ENCODE results near the gene GNAO1.

The GNAO1 gene

DNA sequence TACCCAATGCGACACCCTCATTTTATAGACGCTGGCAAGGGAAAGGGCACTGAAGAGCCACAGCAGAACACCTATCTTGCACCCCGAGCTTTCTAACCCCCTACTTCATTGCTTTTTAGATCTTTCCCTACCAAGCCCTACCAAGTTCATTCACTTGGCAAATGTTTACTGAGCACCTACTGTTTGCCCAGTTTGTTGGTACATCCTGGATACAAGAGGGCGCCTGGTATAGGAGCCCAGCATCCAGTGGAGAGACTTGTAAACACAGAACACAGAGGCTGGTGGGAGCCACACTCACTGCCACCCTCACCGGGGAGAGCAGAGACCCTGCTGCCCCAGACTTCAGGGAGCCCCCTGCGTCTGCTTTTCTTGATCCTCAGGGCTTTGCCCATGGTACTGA lies 112.6 kb downstream of the GNAO1 start:
- H3K4me3 ChIP-seq (ENCODE audit: low read depth, low read length), result no peak overlapping the region
- in situ Hi-C loops (cut with HindIII; ENCODE audit: low sequenced_read_pairs), result no loop called here
- TF ChIP-seq, protein P1, sequence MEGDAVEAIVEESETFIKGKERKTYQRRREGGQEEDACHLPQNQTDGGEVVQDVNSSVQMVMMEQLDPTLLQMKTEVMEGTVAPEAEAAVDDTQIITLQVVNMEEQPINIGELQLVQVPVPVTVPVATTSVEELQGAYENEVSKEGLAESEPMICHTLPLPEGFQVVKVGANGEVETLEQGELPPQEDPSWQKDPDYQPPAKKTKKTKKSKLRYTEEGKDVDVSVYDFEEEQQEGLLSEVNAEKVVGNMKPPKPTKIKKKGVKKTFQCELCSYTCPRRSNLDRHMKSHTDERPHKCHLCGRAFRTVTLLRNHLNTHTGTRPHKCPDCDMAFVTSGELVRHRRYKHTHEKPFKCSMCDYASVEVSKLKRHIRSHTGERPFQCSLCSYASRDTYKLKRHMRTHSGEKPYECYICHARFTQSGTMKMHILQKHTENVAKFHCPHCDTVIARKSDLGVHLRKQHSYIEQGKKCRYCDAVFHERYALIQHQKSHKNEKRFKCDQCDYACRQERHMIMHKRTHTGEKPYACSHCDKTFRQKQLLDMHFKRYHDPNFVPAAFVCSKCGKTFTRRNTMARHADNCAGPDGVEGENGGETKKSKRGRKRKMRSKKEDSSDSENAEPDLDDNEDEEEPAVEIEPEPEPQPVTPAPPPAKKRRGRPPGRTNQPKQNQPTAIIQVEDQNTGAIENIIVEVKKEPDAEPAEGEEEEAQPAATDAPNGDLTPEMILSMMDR (IDR thresholded peaks at IDR 0.05; ENCODE audit: low read depth, low read length, missing control alignments), result no peak
- no peak for DNase-seq (ENCODE audit: low read depth)

DNA sequence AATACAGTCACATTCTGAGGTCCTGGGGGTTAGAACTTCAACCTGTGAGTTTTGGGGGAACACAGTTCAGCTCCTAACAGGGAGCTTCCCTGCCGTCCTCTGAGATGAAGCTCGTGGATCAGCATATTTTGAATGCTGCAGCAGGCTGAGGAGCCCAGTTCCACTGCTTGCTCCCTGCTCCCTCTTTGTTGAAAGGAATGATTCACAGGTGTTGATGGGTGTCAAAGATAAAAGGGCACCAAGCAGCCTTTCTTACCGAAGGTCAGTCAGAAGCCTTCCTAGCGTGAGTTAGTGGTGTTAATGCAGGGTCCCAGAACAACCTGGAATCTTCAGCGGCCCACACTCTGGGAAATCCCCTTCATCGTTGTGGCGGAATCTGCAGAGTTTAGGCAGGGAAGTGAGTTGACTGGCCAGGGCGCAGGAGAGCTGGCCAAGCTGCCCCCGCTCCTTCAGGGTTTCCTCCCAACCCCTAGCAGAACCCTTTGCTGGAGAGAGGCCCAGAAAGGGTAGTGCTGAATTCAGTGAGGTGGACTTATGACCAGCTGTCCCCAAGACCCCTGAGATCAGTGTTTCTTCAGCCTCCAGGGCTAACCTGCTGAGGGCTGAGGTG lies 114.8 kb downstream of the GNAO1 start:
- DNase-seq (ENCODE audit: low read depth), result no peak
- in situ Hi-C loops (cut with HindIII; ENCODE audit: low sequenced_read_pairs), result no loop called here
- TF ChIP-seq, protein P1 (IDR thresholded peaks at IDR 0.05; ENCODE audit: low read depth, low read length, missing control alignments), result no peak
- no peak overlapping the region for H3K4me3 ChIP-seq (ENCODE audit: low read depth, low read length)

DNA sequence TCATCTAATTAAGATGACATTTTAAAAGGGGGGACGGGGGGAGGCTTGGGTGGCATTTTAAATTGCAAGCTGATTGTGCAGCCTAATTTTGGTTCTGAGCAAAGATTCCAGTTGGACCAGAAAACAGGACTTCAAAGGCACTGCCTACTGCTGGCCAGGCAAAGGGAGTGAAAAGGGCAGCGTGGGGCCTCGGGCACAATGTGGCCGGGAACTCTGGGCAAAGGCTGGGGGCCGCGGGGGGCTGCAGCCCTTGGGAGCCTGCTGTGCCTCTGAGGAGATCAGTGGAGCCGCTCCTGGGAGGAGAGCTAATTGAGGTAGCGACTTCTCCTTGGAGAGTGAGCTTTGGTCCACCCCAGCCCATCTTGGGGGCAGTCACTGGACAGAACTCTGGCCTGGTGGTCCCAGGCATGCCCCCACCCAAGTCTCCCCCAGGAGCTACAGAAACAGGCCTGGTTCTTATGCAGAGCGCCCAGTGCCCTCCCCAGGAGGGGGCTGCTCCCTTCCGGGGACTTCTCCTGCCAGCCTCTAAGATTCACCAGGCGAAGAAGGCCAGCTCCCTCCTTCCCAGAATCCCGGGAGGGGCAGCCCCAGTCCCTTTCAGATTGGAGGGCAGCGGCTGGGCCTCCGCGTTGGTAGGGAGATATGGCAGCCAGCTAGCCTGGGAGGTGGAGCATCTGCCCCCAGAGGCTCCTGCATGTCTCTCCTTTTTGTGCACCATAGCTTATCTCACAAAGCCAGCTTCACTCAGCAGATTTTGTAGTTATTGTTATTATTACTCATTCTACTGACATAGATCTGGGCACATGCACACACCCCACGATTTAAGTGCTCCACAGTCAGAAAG lies 115.6 kb downstream of the GNAO1 start:
- TF ChIP-seq, protein P1 (IDR thresholded peaks at IDR 0.05; ENCODE audit: low read depth, low read length, missing control alignments), result no peak

DNA sequence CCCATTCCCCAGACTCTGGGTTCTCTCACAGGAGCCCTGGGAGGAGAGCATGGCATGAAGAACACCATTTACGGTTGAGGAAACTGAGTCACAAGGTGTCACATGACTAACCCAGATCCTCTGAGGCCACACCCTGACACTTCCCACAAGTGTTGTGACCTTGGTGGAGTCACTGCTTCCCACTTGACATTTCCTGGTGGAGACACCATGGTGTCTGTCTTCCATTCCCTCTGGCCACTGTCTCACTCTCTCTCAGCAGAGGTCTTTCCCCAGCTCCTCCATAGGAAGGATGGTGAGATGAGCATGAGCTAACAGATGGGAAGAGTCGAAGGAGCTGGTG lies 116.2 kb downstream of the GNAO1 start:
- no peak for DNase-seq (ENCODE audit: low read depth)
- TF ChIP-seq, protein P1 (IDR thresholded peaks at IDR 0.05; ENCODE audit: low read depth, low read length, missing control alignments), result no peak
- no peak overlapping the region for H3K4me3 ChIP-seq (ENCODE audit: low read depth, low read length)
- in situ Hi-C loops (cut with HindIII; ENCODE audit: low sequenced_read_pairs), result no loop called here

More for the DNA sequence above, 115.6 kb downstream of the GNAO1 start:
- no peak for DNase-seq (ENCODE audit: low read depth)
- no peak overlapping the region for H3K4me3 ChIP-seq (ENCODE audit: low read depth, low read length)
- in situ Hi-C loops (cut with HindIII; ENCODE audit: low sequenced_read_pairs), result no loop called here

DNA sequence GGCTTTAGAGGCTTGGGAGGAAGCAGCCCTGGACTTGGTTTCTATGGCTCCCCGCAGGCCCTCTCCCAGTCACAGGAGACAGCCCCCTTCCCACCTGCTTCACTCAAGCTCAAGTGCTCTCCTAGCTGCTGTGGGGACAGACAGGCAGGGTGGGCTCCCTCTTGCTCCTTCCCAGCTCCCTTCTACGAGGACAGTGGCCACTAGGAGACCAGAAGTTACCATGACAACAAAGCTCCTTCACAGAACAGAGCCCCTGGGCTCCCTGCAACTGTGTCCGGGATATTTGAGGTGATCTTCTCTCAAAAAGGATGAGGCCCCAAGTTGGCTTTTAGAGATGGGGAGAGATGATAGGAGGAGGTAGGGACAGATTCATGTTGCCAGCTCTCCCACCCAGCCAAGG lies 117.7 kb downstream of the GNAO1 start:
- DNase-seq (ENCODE audit: low read depth), result no peak
- no peak overlapping the region for H3K4me3 ChIP-seq (ENCODE audit: low read depth, low read length)
- TF ChIP-seq, protein P1 (IDR thresholded peaks at IDR 0.05; ENCODE audit: low read depth, low read length, missing control alignments), result no peak
- in situ Hi-C loops (cut with HindIII; ENCODE audit: low sequenced_read_pairs), result no loop called here

DNA sequence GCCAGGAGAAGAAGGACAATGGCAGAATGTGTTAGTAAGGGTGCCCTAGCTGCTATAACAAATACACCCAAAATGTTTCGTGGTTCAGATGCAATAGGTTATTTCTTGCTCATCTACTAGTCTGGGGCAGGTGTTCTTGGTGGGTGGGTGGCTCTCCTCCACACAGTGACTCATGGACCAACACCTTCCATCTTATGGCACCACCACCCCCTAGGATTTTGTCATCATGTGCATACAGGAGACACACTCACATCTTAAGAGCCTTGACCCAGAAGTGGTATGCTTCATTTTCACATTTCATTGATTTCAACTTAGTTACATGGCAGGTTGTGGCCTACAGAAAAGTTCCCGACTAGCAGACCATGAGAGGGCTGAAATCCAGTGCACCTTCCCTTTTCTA lies 119.4 kb downstream of the GNAO1 start:
- TF ChIP-seq, protein P1 (IDR thresholded peaks at IDR 0.05; ENCODE audit: low read depth, low read length, missing control alignments), result no peak
- in situ Hi-C loops (cut with HindIII; ENCODE audit: low sequenced_read_pairs), result no loop called here
- no peak for DNase-seq (ENCODE audit: low read depth)
- H3K4me3 ChIP-seq (ENCODE audit: low read depth, low read length), result no peak overlapping the region

All from astrocyte of the cerebellum (primary cell).